Esophagus muscularis mucosa (tissue), 3 donors: ENCODE results near the gene TPM3.

Experiments
- CTCF ChIP-seq, 3 experiments: fragments of 200-600 bp in 2 of 3; fragments of 450-650 bp in 1 of 3; sonication (generic) in 2 of 3; IDR thresholded peaks; one replicate each; pipeline ENCODE4 v1.5.1; 2017 to 2019; ENCODE audit warnings: antibody characterized with exemption in 3 of 3, mild to moderate bottlenecking in 2 of 3, moderate library complexity in 1 of 3
- POLR2A ChIP-seq: fragments of 450-650 bp; IDR thresholded peaks from one replicate; pipeline ENCODE4 v1.6.1; 2017; ENCODE audit warnings: antibody characterized with exemption, moderate library complexity, mild to moderate bottlenecking, low read depth
- POLR2AphosphoS5 ChIP-seq, 2 donors: sonication (generic); formaldehyde crosslinking; IDR thresholded peaks; one replicate each; pipeline ENCODE4 v1.6.1; 2017; ENCODE audit warnings: antibody characterized with exemption in 2 of 2

DNA sequence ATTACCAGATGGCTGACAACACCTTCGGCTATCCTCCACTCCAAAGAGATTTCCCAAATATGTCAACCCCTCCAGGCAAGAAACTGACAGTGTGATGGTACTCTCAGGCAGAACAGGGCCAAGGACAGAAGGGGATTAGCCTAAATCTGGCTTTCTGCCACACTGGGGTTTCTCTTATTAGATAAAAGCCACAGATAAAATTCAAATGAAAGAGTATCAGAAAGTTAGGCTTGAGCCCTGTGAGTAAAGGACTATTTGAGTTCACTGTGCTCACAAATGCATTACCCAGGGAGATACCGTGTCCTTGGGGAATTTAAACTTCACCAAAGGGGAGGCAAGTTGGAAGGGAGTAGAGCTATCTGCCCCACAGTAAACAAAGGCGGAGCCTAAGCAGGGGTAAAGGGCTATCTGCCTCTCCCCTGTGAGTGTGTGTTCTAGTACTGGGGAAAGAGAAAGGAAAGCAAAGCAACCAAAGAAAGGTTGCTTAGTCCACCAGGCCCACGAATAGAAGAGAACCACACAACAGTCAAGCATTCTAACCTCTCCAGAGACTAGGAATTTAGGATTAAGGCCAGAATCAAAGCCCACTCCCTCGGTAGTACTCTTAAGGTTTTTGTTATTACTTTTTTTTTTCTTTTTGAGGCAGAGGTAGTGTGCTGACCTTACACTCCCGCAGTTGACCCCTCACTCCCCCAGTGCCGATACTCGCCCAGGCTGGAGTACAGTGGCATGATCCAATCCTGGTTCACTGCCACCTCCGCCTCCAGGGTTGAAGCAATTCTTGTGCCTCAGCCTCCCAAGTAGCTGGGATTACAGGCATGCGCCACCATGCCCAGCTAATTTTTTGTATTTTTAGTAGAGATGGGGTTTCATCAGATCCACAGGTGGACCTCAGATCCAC is 12.7 kb downstream of the TPM3 start:
- TF ChIP-seq CTCF (IDR thresholded peaks at IDR 0.05) (no peak), POLR2AphosphoS5 (IDR thresholded peaks at IDR 0.05) (no peak), POLR2A (no peak)
